ENCODE measurements around the gene RARB.

The RARB gene

GRCh38 chr3:25404569-25404968 lies 23.5 kb upstream of the RARB start:
- DNase-seq (ENCODE audit: low read depth): no peak
- no peak for TF ChIP-seq CTCF (conservative IDR thresholded peaks at IDR 0.05; ENCODE audit: low read depth, low read length)
- H3K4me3 ChIP-seq (ENCODE audit: low read length): no peak overlapping the region

DNA sequence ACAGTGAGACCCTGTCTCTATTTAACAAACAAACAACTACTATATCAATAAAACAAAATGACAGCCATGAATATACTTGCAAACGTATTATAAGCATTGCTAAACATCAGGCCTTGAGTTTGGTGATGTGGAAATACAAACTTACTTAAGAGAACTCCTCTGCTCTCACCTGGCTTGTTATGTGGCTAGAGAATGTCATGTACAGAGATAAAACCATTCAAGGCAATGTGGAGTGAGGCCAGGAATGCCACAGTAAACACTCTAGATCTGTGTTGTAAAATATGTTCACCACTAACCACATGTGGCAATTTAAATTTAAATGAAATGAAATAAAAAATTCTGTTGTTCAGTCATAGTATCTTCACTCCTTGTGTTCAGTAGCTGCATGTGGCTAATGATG lies 22.7 kb upstream of the RARB start:
- no peak overlapping the region for H3K4me3 ChIP-seq (ENCODE audit: low read length)
- no peak for TF ChIP-seq CTCF (conservative IDR thresholded peaks at IDR 0.05; ENCODE audit: low read depth, low read length)
- no peak for DNase-seq (ENCODE audit: low read depth)

DNA sequence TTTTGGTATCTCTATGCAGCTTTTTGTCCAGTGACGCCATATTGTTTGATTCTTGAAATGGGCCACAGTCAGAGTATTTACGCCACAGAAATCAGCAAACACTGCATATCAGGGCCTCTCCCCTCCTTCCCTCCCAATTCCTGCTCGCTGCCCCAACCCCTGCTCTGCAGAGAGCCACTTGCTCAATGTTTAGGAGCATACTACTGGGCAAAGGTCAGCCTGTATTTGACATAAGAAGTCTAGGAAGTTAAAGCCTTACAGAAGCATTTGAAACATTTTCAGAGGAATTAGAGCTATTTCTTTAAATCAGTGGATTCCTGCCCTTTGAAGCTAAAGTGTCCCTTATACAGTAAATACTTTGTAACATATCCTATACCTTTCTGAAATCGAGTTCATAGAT lies 17.4 kb upstream of the RARB start:
- TF ChIP-seq CTCF (conservative IDR thresholded peaks at IDR 0.05; ENCODE audit: low read depth, low read length): no peak
- H3K4me3 ChIP-seq (ENCODE audit: low read length): no peak overlapping the region
- DNase-seq (ENCODE audit: low read depth): no peak

DNA sequence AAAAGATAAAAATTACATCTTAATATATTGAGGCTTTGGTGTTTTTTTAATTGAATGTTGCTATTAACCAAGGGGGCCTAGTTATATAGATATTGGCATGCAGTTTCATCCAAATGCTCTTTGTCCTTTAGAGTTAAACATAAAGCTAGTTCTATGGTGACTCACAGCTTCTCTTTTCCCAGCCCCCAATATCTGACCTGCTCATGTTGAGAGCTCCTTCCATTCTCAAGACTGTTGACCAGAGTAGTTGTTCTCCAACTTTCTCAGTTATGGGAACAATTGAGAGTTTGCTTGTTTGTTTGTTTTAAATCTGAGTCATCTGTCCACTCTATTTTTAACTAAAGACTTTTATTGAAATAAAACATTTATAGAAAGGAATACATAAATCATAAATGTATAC lies 15.8 kb upstream of the RARB start:
- H3K4me3 ChIP-seq (ENCODE audit: low read length): no peak overlapping the region
- no peak for DNase-seq (ENCODE audit: low read depth)
- TF ChIP-seq CTCF (conservative IDR thresholded peaks at IDR 0.05; ENCODE audit: low read depth, low read length): no peak

GRCh38 chr3:25416176-25416575 lies 11.9 kb upstream of the RARB start:
- no peak for DNase-seq (ENCODE audit: low read depth)
- no peak for TF ChIP-seq CTCF (conservative IDR thresholded peaks at IDR 0.05; ENCODE audit: low read depth, low read length)
- H3K4me3 ChIP-seq (ENCODE audit: low read length): no peak overlapping the region

- DNase-seq (ENCODE audit: low read depth): no peak
- H3K4me3 ChIP-seq (ENCODE audit: low read length): no peak overlapping the region
- TF ChIP-seq CTCF (conservative IDR thresholded peaks at IDR 0.05; ENCODE audit: low read depth, low read length): no peak
Measured at GRCh38 chr3:25418596-25418995, 9.5 kb upstream of the RARB start.

- no peak for DNase-seq (ENCODE audit: low read depth)
- H3K4me3 ChIP-seq (ENCODE audit: low read length): no peak overlapping the region
- no peak for TF ChIP-seq CTCF (conservative IDR thresholded peaks at IDR 0.05; ENCODE audit: low read depth, low read length)
Measured at GRCh38 chr3:25419251-25419650, 8.8 kb upstream of the RARB start.
